Middle frontal gyrus (tissue), 1 donor: ENCODE data around the gene GAS2L3.
"Not testable (repeated sequence)": the region's sequence is repeated elsewhere in the genome, so short reads cannot be mapped to it uniquely, and the experiment has no call there.

Experiments
- DNase-seq: peaks from one replicate; pipeline ENCODE4 v3.0.0-alpha.2; 2015; ENCODE audit warnings: low spot score; ENCODE audit errors: extremely low spot score

GAS2L3 gene

DNA sequence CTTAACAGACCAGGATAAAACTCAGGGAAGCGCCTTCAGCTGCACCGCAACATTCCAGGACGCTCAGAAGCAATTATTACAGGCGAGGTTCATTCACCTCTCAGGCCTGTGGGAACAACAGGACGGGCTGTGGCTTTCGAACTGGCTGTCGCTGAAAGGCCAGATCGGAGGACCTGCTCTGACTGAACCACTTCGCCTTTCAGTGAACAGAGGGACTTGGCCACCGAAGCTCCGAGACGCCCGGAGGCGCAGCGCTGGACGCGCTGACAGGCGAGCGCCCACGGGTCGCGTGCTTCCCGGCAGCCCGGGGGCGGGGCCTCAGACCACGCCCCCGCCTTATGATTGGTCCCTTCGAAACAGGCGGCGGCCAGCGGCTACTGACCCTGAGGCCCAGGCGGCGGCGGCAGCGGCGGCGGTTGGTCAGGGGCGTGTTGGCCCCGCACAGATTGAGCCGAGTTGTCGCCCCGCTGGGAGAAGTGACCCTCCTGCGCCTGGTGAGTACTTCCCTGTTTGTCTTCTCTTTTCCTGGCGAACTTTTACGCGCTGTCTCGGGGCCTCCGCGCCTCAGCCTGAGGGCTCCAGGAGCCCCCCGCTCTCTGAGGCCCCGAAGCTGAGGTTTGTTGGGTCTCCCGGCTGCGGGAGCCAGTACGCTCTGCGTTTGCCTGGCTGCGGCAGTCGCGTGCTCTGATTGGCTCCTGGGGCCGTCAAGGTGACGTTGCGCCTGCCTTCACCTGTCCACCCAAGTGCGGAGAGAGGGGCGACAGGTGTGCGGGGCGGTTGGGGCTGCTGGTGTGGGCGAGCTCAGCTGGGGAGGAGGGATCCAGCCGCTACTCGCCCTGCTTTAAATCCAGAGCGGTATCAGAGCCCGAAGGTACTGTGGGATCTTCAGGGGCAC, at the start of gene GAS2L3:
GAS2L3 (plus strand) TSS at position 393 of the 895 bp plus-strand sequence. CDS start 21,221 bp downstream, outside the sequence.
- DNase-seq, result peak; percentile 77

DNA sequence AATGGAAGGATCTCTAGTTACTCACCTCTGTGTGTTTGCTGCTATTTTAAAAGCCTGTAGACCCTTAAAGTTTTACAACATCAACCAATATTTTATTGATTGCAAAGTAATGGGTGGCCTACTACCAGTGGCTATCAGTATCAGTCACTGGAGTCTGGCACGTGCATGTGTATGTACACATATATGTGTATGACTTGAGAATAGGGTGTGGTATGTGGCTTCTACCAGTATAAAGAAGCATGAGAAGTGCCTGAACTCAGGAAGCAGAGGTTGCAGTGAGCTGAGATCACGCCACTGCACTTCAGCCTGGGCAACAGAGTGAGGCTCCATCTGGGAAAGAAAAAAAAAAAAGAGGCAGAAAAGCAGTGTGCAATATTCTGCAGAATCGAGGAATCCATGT, 45.5 kb upstream of the GAS2L3 start:
- no peak for DNase-seq

DNA sequence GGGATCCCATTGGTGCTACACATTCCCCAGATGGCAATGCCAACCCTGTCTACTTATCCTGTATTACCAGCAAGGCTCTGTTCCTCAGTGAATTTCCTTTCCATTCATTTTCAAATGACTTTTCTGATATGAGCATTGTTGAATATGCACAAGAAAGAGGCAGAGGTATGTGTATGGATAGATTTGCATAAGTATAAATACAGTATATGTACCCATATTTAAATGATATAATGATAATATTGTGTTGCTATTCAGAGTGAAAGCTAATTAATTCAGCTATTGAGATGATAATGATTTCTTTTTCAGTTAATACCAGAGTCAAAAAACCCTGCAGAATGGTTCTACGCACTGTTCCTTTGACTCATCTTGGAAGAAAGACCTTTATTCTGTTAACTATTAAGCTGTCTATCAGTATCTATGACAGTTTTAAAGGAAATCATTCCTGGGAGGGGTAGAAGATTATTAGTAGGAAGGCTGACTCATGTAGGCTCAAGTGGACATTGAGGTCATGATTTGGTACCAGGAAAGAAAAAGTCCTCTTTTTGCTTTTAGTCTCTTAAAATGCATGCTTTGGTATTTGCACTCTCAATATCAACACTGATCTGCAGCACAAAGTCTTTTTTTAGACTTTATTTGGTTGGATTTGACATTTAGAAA, 44.9 kb upstream of the GAS2L3 start:
- DNase-seq, result no peak

DNA sequence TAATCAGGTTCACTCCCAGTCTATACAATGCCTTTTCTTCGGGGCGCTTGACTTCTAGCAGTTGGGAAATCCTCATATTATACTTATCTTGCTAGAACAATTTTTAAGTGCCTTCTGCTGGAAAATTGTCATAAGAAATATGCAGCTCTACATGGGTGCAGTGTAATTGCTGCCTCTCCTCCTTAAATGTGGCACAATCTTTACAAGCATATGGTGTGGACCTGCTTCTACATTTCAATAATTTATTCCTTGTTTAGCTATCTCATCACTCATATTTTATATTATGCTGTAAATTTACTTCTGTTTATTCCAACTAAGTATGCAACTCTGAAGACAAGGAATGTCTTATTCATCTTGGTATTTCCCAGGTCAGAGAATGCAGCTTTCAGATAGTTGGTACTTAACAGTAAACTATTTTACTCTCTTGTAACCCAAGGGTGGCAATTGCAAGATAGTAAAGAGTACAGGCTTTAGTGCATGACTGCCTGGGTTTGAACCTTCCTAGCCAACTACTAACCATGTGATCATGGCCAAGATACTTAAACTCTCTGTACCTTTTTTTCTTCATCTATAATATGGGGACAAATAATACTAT, 43.6 kb upstream of the GAS2L3 start:
- DNase-seq, result no peak

DNA sequence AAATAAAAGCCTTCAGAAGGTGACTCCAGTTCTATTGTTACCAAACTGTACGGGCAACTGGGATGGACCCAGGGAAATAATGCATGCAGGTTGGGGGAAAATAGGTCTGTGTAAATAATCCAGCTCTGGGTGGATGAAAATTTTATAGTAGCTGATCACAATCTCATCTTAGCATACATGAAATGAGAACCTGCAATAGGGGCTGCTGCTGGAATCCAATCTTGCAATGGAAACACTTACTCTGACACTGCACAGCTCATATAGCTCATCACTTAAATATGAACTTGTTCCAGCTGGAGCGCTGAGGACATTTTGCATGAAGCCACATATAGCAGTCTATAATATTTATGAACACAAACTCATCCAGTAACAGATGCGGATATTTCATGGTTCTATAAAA, 40.1 kb upstream of the GAS2L3 start:
- DNase-seq, result no peak

DNA sequence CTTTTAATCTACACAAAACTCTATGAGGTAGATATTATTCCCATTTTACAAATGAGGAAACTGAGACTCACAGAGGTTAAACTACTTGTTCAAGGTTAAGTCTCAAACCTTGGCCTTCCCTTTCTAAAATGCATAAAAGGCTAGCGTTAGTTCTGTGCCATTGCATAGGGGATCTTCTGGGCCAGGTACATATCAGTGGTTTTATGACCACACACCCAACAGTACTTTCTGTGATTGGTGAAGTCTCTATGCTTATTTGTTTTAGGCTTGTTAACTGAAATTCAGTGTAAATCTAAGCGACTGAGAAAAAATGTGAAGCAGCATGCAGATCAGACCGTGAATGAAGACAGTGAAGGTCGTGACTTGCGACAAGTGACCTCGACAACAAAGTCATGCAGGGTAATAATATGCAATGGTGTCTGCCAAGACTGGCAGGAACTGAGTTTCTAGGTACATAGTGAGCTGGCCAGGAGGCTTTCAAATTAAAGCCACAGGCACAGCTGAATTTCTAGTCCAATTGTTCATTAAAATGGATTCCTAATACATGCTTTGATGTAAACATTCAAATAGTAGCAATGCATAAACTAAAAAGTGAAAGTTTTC, 38.8 kb upstream of the GAS2L3 start:
- DNase-seq, result no peak

DNA sequence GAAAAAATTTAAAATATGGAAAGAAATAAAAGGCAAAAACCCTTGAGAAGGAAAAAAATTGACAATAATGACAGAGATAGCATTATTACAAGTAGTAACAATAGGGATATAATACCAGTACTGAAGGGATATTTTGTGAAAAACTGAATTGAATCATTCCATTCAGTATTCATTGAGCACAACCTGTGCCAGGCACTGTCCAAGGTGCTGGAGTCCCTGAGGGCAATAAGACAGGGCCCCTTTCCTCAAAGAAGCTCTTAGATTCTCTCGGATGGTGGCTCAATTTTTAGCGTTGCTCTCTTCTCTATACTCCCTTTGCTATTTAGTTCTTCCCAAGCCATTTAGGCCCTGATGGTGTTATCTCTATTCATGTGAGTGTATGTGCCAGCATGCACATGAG, 34.3 kb upstream of the GAS2L3 start:
- DNase-seq, result no peak

DNA sequence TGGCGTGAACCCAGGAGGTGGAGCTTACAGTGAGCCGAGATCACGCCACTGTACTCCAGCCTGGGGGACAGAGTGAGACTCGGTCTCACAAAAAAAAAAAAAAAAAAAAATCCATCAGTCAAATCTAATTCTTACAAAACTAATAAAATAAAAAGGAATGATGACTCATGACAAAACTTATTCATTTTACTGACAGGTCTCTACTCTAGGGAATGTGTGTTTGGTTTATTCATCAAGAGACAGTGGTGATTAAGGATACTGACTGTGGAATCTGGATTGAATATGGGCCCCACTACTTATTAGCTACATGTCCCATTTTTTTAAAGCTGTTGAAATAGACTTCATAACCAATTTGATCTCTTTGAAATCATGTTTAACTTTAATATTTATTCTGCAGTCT, 29.3 kb upstream of the GAS2L3 start:
- no peak for DNase-seq

DNA sequence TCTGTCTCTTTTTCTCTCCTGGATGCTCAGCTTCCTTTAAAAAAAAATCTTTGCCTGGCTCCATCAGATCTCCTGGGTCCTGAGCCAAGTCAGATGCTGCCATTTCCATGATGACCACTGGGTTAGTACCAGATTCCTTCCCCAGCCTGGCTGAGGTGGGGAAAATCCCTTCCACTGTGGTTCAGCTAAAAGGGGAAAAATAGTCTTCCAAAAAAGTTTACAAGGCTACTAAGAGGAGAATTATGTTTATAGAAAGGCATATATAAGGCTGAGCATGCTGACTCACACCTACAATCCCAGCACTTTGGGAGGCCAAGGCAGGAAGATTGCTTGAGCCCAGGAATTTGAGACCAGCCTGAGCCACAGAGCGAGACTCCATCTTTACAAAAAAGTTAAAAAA, 28.4 kb upstream of the GAS2L3 start:
- no peak for DNase-seq

DNA sequence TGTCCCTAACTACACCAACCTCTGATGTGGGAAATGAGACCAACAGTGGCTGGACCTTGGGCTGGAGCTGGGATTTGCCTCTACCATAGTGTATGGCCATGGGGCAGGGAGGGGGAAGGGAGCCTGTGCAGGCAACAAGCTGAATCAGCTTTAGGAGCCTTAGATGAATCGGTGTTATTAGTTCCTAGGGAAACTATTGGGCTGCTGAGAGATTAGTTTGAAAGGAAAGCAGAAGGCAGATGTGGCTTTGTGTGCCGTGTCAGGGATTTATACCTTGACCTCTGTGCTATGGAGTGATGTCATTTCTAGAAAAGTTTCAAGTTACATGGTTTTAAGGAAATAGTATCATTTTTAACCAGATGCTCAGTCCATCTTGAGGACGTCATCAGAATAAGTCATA, 19.5 kb upstream of the GAS2L3 start:
- no peak for DNase-seq

DNA sequence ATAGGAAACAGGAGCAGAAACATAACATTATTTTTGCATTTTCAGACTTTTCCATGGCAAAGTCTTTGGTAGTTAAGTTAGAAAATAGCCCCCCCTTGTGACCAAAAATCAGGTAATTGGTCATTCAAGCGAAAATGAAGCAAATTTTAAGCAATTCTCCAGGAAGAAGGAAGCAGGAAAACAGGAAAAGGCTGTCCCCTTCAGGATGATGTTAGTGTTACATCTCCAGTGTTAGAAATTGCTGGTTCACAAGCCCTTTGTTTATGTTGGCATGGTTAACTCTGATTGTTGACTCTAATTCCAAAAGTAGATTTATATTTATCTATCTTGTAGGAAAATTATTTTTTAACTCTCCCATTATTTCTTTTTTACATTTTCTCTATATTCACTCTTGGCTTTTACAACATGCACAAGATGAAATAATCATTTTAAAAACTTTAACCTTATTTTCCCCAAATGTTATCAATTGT, 18.8 kb upstream of the GAS2L3 start:
- DNase-seq, result peak; percentile 31

DNA sequence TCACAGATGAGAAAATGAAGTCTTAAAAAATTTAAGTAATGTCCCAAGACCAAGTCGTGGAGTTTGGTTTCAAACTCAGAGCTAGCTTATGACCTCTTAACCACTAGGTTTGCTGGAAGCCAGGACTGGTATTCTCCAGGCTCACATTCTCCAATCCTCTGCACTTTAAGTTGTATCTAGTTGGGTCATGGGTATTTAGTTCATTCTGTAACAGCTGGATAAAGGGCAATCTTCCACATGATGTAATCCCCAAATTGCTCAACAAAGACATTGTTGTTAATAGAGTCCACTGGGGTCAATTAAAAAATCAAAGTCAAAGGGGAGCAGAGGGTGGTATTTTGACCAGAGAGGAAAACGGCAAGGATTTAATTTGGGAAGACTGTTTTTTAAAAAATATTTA, 17.8 kb upstream of the GAS2L3 start:
- DNase-seq, result no peak

DNA sequence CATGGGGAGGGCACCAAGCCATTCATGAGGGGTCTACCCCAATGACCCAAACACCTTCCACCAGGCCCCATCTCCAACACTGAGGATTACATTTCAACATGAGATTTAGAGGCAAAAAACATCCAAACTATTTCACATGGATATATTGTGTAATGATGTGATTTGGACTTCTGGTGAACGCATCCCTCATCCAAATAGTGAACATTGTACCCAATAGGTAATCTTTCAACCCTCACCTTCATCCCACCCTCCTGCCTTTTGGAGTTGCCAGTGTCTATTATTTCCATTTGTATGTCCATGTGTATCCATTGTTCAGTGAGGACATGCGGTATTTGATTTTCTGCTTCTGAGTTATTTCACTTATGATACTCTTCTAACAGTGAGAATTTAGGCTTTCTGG, 16.1 kb upstream of the GAS2L3 start:
- no peak for DNase-seq

DNA sequence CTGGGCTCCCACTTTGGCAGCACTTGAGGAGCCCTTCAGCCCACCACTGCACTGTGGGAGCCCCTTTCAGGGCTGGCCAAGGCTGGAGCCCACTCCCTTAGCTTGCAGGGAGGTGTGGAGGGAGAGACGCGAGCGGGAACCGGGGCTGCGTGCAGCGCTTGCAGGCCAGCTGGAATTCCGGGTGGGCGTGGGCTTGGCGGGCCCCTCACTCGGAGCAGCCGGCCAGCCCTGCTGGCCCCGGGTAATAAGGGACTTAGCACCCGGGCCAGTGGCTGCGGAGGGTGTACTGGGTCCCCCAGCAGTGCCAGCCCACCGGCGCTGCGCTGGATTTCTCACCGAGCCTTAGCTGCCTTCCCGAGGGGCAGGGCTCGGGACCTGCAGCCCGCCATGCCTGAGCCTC, 14.2 kb upstream of the GAS2L3 start:
- not testable (repeated sequence) for DNase-seq

DNA sequence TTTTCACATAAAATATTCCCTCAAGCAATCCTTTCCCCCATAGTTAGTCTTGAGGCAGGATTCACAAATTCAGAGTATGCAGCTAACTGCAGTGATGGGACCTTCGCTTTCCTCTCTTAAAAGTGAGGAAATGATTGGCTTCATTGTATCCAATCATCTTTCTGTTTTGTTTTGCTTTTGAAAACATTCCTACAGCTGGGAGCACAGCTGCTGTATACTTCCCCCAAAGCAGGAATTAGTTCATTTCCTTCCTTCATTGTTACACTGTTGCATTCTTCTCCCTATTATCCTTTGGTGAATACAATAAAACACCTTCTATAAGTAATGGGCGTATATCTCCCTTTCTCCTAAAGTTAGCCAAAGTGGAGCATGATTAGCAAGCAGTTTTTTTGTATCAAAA, 9.4 kb upstream of the GAS2L3 start:
- DNase-seq, result no peak

DNA sequence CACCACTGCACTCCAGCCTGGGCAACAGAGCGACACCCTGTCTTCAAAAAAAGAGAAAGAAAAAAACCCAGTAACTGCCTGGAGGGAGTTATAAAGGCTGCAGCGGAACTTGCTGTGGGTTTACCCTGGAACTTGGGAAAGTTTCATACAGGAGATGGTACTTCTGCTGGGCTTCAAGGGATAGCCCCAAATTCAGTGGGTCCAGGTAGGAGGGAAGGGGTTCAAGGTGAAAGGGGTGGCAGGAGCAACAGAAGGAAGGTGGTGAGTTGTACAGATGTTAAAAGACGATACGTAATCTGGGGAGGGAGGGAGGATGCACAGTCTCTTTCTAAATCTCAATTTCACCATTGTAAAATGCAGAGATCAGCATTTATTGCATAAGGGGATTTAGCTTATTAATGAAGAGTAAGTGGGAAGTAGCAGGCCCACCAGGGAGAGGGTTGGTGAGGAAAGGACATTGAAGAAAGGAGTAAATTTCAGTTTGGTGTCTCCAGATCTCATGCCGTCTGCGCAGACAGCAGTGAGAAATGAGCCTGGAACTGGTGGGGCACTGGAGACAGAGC, 8.5 kb upstream of the GAS2L3 start:
- DNase-seq, result no peak

DNA sequence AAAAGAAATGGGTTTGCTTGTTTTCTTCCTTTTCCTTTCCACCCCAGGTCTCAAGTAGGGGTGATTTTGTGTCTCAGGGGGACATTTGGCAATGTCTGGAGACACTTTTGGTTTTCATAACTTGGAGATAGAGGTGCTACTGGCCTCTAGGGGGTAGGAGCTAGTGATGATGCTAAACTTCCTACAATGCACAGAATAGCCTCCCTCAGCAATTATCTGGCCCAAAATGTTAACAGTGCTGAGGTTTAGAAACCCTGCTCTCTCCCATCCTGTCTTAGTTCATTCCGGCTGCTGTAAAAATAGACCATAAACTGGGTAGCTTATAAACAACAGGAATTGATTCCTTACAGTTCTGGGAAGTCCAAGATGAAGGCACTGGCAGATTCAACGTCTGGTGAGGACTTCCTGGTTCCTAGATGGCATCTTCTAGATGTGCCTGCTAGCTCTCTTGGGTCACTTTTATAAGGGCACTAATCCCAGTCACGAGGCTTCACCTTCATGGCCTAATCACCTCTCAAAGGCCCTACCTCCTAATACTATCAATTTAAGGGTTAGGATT, 7.4 kb upstream of the GAS2L3 start:
- no peak for DNase-seq

DNA sequence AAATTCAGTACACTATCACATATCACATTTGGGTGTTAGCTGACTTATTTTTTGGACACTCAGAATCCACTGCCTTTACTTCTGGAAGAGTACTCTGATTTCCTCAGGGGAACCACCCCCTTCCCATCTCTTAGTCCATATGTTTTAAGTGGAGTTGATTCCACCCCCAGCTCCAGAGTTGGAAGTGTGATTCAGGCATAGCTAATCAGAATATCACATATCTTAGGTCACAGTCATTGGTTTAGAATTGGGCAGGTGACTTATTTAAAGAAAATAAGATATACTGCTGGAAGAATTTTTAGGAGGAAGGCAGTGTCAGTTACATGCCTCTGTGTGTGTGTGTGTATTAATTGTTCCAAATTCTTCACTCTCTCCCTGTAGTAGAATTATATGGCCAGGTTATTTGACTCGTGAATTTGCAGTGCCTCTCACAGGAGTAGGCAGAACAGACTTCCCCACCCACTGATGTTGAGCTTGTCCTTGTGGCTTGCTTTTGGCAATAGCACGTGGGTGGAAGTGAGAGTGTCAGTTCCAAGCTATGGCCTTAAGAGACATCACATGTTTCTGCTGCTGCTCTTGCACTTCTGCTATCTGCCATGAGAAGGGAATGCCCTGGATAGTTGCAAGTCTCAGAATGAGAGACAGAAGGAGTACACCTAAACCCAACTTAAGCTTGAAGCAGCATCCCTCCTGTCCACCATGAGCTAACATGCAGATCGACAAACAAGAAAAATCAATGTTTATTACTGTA, 6.4 kb upstream of the GAS2L3 start:
- peak; percentile 20 for DNase-seq

DNA sequence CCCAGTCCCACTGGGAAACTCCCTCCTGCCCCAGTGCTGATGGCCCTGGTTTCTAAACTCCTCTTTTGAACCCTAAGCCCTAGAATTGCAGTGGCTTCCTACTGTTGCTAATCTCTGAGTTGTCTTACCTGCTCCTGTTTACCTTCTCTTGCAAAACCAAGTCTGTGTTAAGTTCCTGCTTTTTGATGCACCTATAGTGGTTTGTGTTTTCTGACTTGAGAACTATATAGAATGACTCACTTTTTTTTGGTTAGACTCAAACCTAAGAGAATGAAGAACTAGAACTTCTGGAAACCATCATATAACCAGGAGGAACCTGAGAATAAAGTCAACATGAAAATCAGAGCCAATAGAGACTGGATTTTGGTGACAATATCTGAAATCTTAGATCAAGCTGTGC, 5.5 kb upstream of the GAS2L3 start:
- no peak for DNase-seq

DNA sequence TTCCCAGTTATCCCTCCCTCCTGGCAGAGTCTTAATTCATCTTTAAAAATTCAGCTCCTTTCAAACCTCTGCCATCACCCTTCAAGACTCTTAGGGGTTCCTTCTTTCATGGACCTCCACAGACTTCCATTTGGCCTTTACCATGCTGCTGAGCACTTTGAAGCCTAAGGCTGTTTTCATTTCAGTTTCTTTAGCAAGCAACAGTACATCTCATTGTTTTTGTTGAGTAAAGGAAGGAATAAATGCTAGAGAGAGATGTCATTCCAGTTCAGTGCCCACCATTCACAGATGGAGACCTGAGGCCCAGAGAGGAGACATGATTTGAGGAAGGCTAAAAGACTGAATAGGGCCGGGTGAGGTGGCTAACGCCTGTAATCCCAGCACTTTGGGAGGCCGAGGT, 1.3 kb upstream of the GAS2L3 start:
- DNase-seq, result no peak
